ENCODE measurements around the gene QRICH2.

DNA sequence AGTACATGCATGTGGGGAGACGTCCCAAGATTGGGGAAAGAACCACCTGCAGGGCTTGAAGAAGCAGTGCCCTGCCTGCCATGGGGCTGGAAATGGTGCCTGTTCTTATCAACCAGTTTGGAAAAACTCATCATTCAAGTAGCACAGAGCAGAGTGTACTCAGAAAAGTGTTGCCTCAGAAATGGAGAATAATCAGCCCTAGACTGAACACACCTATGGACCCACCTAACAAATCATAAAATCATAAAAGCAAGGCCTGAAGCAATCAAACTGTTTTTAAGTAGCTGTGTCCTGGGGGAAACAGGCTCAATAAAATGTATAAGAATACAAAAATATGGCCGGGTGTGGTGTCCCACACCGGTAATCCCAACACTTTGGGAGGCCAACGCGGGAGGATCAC lies 11.2 kb downstream of the QRICH2 start:
- TF ChIP-seq CTCF (IDR thresholded peaks at IDR 0.05) (no peak), POLR2A (IDR thresholded peaks at IDR 0.05) (no peak)
